ENCODE measurements around the gene PIK3CA.
A peak's percentile ranks its signal among the peaks of the same experiment; 100 is the strongest.

The PIK3CA gene

DNA sequence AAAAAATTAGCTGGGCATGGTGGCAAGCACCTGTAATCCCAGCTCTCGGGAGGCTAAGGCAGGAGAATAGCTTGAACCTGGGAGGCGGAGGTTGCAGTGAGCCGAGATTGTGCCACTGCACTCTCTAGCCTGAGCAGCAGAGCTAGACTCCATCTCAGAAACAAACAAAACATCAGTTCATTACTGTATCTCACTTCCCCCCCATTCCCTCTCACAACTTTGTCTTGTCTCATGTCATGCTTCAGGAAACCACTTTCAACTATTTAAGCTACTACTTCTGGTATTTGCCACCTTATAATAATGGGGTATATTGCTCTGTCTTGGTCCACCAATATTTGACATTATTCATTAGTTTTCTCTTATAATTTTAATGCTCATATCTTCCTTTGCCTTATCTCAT lies 26.2 kb downstream of the PIK3CA start:
- H3K4me3 ChIP-seq (ENCODE audit: low read depth, low read length) = no peak overlapping the region
- no peak for DNase-seq (ENCODE audit: low read depth)
- TF ChIP-seq, protein P1, sequence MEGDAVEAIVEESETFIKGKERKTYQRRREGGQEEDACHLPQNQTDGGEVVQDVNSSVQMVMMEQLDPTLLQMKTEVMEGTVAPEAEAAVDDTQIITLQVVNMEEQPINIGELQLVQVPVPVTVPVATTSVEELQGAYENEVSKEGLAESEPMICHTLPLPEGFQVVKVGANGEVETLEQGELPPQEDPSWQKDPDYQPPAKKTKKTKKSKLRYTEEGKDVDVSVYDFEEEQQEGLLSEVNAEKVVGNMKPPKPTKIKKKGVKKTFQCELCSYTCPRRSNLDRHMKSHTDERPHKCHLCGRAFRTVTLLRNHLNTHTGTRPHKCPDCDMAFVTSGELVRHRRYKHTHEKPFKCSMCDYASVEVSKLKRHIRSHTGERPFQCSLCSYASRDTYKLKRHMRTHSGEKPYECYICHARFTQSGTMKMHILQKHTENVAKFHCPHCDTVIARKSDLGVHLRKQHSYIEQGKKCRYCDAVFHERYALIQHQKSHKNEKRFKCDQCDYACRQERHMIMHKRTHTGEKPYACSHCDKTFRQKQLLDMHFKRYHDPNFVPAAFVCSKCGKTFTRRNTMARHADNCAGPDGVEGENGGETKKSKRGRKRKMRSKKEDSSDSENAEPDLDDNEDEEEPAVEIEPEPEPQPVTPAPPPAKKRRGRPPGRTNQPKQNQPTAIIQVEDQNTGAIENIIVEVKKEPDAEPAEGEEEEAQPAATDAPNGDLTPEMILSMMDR (conservative IDR thresholded peaks at IDR 0.05; ENCODE audit: low read depth, low read length) = no peak

DNA sequence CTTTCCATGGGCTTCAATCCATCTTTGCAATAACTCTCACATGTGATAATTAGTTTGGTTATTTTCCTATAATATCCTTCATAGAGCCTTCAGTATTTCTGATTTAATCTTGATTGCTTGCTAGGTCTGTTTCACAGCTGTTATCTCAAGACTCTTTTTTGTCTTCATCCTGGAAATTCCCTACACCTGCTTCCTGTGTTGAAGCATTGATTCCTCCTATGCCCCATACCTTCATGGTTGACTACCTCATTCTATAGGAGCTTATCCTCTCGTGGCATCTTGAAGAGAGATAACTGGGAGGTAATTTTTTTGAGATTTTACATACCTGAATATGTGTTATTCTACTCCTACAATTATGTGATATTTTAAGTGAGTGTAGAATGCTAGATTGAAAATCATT lies 26.7 kb downstream of the PIK3CA start:
- TF ChIP-seq, protein P1 (conservative IDR thresholded peaks at IDR 0.05; ENCODE audit: low read depth, low read length) = no peak
- H3K4me3 ChIP-seq (ENCODE audit: low read depth, low read length) = no peak overlapping the region
- DNase-seq (ENCODE audit: low read depth) = no peak

DNA sequence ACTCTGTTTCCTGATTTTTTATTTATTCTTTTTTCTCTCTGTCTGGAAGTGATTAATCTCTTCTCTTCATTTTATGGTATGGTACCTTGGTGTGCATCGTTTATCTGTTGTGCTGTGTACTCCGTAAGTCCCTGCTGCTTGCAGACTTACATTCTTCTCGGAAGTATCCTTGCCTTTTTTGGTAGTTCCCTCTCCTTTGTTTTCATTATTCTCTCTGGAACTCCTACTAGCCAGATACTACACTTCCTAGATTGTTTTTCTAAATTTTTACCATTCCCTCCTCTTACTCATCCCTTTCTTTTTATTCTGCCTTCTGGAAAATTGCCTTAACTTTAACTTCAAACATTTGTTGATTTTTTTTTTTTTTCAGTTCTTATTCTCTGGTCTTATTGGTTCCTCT lies 27.2 kb downstream of the PIK3CA start:
- TF ChIP-seq, protein P1 (conservative IDR thresholded peaks at IDR 0.05; ENCODE audit: low read depth, low read length) = no peak
- no peak overlapping the region for H3K4me3 ChIP-seq (ENCODE audit: low read depth, low read length)
- no peak for DNase-seq (ENCODE audit: low read depth)

DNA sequence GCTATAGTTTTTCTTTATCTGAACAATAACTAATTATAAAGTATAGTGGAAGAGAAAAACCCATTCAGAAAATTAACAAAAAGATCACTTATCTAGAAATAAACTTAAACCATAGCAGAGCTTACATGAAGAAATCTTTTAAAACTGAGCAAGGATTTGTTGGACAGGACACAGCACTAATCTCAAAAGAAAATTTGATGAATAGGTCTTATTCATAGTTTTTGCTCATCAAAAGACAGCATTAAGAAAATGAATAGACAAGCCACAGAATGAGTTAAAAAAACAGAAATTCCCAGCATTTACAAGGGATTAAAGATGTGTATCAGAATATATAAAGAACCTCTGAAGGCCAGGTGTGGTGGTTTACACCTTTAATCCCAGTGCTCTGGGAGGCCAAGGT lies 29.5 kb downstream of the PIK3CA start:
- DNase-seq (ENCODE audit: low read depth) = no peak
- TF ChIP-seq, protein P1 (conservative IDR thresholded peaks at IDR 0.05; ENCODE audit: low read depth, low read length) = no peak
- no peak overlapping the region for H3K4me3 ChIP-seq (ENCODE audit: low read depth, low read length)

DNA sequence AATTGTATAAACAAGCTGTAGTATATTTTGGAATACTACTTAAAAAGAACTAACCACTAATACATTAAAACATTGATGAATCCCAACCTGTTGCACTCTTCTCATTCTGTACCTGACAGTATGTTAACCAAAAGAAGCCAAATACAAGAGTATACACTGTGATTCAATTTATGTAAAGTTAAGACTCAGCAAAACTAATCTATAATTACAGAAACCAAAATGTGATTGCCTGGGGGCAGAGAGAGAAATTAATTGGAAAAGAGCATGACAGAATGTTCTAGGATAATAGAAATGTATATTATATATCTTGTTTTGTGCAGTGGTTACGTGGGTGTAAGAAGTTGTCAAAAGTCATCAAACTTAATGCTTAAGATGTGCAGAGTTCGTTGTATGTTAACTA lies 31.1 kb downstream of the PIK3CA start:
- no peak overlapping the region for H3K4me3 ChIP-seq (ENCODE audit: low read depth, low read length)
- DNase-seq (ENCODE audit: low read depth) = no peak
- TF ChIP-seq, protein P1 (conservative IDR thresholded peaks at IDR 0.05; ENCODE audit: low read depth, low read length) = no peak

DNA sequence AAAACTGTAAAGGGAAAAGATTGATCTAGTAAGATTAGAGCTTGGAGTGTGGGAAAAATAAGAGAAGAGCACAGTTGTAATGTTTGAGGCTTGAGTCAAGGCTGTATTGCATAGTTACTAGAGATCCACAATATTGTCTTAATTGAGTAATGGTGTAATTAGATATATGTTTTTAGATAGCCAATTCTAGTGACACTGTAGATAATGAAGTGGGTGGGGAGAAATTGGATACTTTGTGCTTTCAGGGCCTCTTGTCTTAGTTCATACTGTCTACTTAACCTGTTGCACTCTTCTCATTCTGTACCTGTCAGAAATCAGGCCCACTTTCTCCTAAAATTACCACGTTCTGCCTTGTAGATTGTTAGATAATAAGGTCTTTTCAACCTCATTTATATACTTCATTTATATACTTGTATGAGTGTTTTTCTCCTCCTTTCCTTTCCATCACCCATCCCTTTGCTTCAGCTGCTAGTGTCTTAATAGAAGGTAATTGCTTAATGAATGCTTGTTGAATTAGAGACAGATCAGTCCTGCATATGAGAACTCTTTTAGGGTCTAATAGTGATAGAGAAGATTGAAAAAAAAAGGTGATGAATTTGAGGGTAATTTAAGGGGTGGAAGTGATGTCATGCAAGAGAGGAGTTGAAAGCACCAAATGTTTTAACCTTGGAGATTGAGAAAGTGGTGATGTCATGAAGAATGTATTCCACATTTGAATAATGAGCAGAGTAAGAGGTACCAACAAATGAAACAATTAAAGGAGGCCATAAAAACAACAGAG lies 32.0 kb downstream of the PIK3CA start:
- no peak overlapping the region for H3K4me3 ChIP-seq (ENCODE audit: low read depth, low read length)
- TF ChIP-seq, protein P1 (conservative IDR thresholded peaks at IDR 0.05; ENCODE audit: low read depth, low read length) = no peak

DNA sequence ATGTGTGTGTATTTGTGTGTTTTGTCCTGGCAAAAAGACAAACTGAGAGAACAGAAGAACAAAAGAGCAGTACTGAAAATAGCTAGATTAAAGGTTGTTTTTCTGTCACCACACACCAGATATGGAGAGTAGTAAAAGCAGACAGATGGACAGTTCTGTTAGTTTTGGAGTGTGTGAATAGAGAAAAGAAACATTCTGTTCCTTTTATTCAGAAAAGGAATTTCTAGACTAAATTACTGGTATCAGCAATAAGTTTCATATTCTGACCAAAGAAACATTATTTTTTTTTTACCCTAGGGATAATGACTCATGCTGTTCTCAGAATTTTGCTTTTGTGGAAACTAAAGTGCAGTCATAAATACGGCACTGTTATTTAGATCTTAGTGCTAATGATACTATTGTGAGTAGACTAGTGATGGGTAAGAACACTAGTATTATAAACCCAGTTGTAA lies 32.9 kb downstream of the PIK3CA start:
- no peak overlapping the region for H3K4me3 ChIP-seq (ENCODE audit: low read depth, low read length)
- peak; percentile 84 for DNase-seq (ENCODE audit: low read depth)
- TF ChIP-seq, protein P1 (conservative IDR thresholded peaks at IDR 0.05; ENCODE audit: low read depth, low read length) = no peak

More for the DNA sequence above, 32.0 kb downstream of the PIK3CA start:
- DNase-seq (ENCODE audit: low read depth) = peak; percentile 72

All from choroid plexus epithelial cell (primary cell).